GM12892 (cell line): Measurements from ENCODE around the gene RRP36.

Experiments used
- POLR2A ChIP-seq: IDR thresholded peaks from 2 replicates; pipeline ENCODE4 v1.6.1; 2011; ENCODE audit warnings: low read depth, low read length, control low read depth
- POLR2AphosphoS5 ChIP-seq: IDR thresholded peaks from 2 replicates; pipeline ENCODE4 v1.6.1; 2011; ENCODE audit warnings: low read depth, low read length, control low read depth
- TAF1 ChIP-seq: IDR thresholded peaks from 2 replicates; pipeline ENCODE4 v1.6.1; 2011; ENCODE audit warnings: low read depth, mild to moderate bottlenecking, control low read depth, low read length, borderline replicate concordance

- TF ChIP-seq POLR2A (no peak), POLR2AphosphoS5 (no peak), TAF1 (no peak)
These were observed 33.6 kb upstream of the RRP36 start for GRCh38 chr6:42987533-42988451.
